Activated naive CD4-positive, alpha-beta T cell treated with anti-CD3 and anti-CD28 coated beads, Interleukin-2, amount 50 U/mL, for 72 hours (primary cell): ENCODE measurements around the gene BBOX1. TPM values are rescaled to one million over a fixed set of nuclear protein-coding genes. Genes with fewer than 3 reads are reported as not detected.

Experiments used
- ATAC-seq, 2 donors: fragments of 150-1000 bp; cut with Tn5 transposase; 2 replicates each; pipeline ENCODE4 v1.10.0; 2021; ENCODE audit warnings: mild to moderate bottlenecking in 2 of 2, moderate library complexity in 2 of 2
- DNase-seq, 2 donors: peaks; one replicate each; pipeline ENCODE4 v3.0.0; 2021 to 2022; ENCODE audit warnings: low spot score in 2 of 2
- H3K27ac Mint-ChIP-seq, 2 donors: one replicate each; pipeline ENCODE4 v1.8.0; 2022; ENCODE audit warnings: mild to moderate bottlenecking in 2 of 2, mixed read lengths in 2 of 2
- H3K36me3 Mint-ChIP-seq, 2 donors: one replicate each; pipeline ENCODE4 v1.8.0; 2022; ENCODE audit warnings: mixed read lengths in 2 of 2
- H3K9me3 Mint-ChIP-seq, 2 donors: one replicate each; pipeline ENCODE4 v1.8.0; 2022; ENCODE audit warnings: mixed read lengths in 2 of 2
- total RNA-seq, 2 donors: library from RNA; stranded (reverse); gene quantifications; one replicate each; pipeline ENCODE4 v1.2.3, GENCODE V29; 2022

Gene BBOX1
- total RNA-seq, 2 donors from 2014 or later: not detected

DNA sequence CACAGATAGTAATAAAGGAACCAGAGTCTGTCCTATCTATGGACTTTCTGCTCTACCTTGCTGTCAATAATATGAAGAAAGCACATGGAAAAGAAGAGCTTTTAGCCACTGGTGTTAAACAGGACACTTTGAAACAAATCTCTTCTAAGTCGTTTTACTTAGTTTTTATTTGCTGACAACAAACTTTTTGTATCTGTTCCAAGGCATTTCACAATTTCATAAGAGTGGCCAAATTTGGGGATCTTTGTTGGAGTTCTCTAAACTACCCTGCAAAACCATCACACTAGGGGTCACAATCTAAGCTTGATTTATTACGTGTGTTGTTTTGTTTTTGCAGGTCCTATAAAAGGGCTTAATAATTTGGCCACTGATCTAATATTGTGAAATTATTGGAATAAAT lies 54.4 kb downstream of the BBOX1 start:
- DNase-seq (no peak), ATAC-seq (no peak)
- no peak overlapping the region for H3K27ac Mint-ChIP-seq
- H3K36me3 Mint-ChIP-seq: peaks cover 0 to 2% of the 10 kb centered on the region in 2 donors
- H3K9me3 Mint-ChIP-seq: peaks cover 7 to 14% of the 10 kb centered on the region in 2 donors

GRCh38 chr11:27095887-27096286 lies 55.3 kb downstream of the BBOX1 start:
- Mint-ChIP-seq H3K27ac (no peak overlapping the region), H3K36me3 (no peaks in the 10 kb centered on the region), H3K9me3 (peaks cover 4 to 7% of the 10 kb centered on the region in 2 donors)
- no peak for DNase-seq
- ATAC-seq: no peak

DNA sequence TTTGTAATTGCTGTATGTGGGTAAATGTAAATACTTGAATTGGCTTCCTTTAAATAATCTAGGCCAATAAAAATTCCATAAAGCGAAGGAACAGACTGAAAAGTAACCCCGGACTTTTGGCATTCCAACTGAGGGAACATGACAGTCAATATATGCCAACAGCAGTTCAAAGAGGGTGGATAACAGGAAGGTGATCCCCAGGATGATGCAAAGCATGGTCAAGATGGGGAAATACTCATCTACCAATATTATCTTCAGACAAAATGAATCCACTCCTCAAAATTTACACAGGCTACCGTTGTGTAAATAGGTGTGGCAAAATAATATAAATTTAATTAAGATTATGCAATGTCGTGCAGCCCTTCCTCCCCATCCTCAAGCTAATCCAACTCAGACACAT lies 56.9 kb downstream of the BBOX1 start:
- no peak for ATAC-seq
- Mint-ChIP-seq H3K27ac (no peak overlapping the region), H3K9me3 (no peaks in the 10 kb centered on the region), H3K36me3 (no peaks in the 10 kb centered on the region)
- no peak for DNase-seq

- ATAC-seq (no peak), DNase-seq (no peak)
- Mint-ChIP-seq H3K27ac (no peak overlapping the region), H3K9me3 (peaks cover 0 to 3% of the 10 kb centered on the region in 2 donors), H3K36me3 (no peaks in the 10 kb centered on the region)
Observed at GRCh38 chr11:27100534-27100933, 59.9 kb downstream of the BBOX1 start.

DNA sequence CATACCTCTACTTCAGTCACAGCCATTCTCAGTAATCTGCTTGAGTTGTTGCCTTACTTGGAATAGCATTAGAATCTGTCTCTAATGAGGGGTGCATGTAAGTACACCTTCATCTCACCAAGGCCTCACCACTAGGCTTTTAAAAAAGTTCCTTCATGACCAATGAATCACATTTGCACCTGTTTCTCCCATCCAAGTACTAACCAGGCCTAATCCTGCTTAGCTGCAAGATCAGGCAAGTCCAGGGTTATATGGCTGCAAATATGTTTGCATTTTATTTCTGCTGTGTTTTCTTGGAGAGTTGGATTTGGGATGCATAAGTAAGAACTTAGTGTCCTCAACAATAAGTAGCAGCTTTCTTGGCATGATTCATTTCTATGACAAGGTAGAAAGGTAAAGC lies 66.9 kb downstream of the BBOX1 start:
- DNase-seq (no peak), ATAC-seq (no peak)
- Mint-ChIP-seq H3K9me3 (peaks cover 0 to 3% of the 10 kb centered on the region in 2 donors), H3K36me3 (no peaks in the 10 kb centered on the region), H3K27ac (no peak overlapping the region)

- DNase-seq (no peak), ATAC-seq (no peak)
- Mint-ChIP-seq H3K27ac (no peak overlapping the region), H3K9me3 (peaks cover 0 to 3% of the 10 kb centered on the region in 2 donors), H3K36me3 (no peaks in the 10 kb centered on the region)
Observed at GRCh38 chr11:27108809-27109208, 68.2 kb downstream of the BBOX1 start.

GRCh38 chr11:27111896-27112295 lies 71.3 kb downstream of the BBOX1 start:
- ATAC-seq: no peak

DNA sequence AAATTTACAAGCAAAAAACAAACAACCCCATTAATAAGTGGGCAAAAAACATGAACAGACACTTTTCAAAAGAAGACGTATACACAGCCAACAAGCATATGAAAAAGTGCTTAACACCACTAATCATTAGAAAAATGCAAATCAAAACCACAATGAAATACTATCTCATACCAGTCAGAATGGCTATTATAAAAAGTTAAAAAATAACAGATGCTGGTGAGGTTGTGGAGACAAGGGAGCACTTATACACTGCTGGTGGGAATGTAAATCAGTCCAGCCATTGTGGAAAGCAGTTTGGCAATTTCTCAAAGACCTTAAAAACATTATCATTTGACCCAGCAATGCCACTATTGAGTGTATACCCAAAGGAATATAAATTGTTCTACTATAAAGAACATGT lies 72.3 kb downstream of the BBOX1 start:
- no peaks in the 10 kb centered on the region for H3K36me3 Mint-ChIP-seq
- DNase-seq (no peak), ATAC-seq (no peak)
- H3K27ac Mint-ChIP-seq: no peak overlapping the region
- H3K9me3 Mint-ChIP-seq: no peaks in the 10 kb centered on the region

More at GRCh38 chr11:27111896-27112295, 71.3 kb downstream of the BBOX1 start:
- Mint-ChIP-seq H3K27ac (no peak overlapping the region), H3K9me3 (no peaks in the 10 kb centered on the region), H3K36me3 (no peaks in the 10 kb centered on the region)
- DNase-seq: no peak

- no peak for DNase-seq
- Mint-ChIP-seq H3K27ac (no peak overlapping the region), H3K36me3 (no peaks in the 10 kb centered on the region), H3K9me3 (no peaks in the 10 kb centered on the region)
- no peak for ATAC-seq
Observed at GRCh38 chr11:27115051-27115650, 74.5 kb downstream of the BBOX1 start.

GRCh38 chr11:27116684-27117083 lies 76.1 kb downstream of the BBOX1 start:
- H3K27ac Mint-ChIP-seq: no peak overlapping the region
- no peak for DNase-seq

DNA sequence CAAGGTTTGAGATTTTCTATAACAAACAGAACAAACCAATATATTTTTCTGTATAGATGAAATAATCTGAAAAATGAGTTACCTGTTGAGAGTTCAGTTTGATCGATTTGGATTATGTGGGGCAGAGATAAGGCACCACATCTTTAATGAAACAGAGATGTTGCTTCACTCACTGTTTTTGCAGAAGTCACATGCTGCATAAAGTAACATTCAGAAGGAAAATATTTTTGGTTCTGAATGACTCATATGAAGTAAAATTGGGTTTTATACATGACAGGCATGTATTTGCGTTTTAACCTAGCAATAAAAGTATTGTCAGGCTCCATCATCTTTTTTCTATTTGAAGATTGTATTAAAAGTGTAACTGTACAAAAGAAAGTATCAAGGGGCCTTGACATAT lies 77.8 kb downstream of the BBOX1 start:
- DNase-seq (no peak), ATAC-seq (no peak)
- Mint-ChIP-seq H3K9me3 (no peaks in the 10 kb centered on the region), H3K27ac (no peak overlapping the region), H3K36me3 (no peaks in the 10 kb centered on the region)

More at GRCh38 chr11:27116684-27117083, 76.1 kb downstream of the BBOX1 start:
- no peaks in the 10 kb centered on the region for H3K9me3 Mint-ChIP-seq
- no peak for ATAC-seq
- H3K36me3 Mint-ChIP-seq: no peaks in the 10 kb centered on the region

- no peaks in the 10 kb centered on the region for H3K36me3 Mint-ChIP-seq
- no peak overlapping the region for H3K27ac Mint-ChIP-seq
- DNase-seq (no peak), ATAC-seq (no peak)
- no peaks in the 10 kb centered on the region for H3K9me3 Mint-ChIP-seq
Observed at GRCh38 chr11:27118949-27119348, 78.3 kb downstream of the BBOX1 start.

GRCh38 chr11:27119396-27119795 lies 78.8 kb downstream of the BBOX1 start:
- Mint-ChIP-seq H3K9me3 (no peaks in the 10 kb centered on the region), H3K27ac (no peak overlapping the region), H3K36me3 (no peaks in the 10 kb centered on the region)
- no peak for DNase-seq
- ATAC-seq: no peak

GRCh38 chr11:27120211-27120610 lies 79.6 kb downstream of the BBOX1 start:
- ATAC-seq (no peak), DNase-seq (no peak)
- H3K36me3 Mint-ChIP-seq: no peaks in the 10 kb centered on the region
- H3K27ac Mint-ChIP-seq: no peak overlapping the region
- H3K9me3 Mint-ChIP-seq: no peaks in the 10 kb centered on the region

GRCh38 chr11:27122001-27122400 lies 81.4 kb downstream of the BBOX1 start:
- ATAC-seq (no peak), DNase-seq (no peak)
- H3K36me3 Mint-ChIP-seq: no peaks in the 10 kb centered on the region
- H3K9me3 Mint-ChIP-seq: no peaks in the 10 kb centered on the region
- H3K27ac Mint-ChIP-seq: no peak overlapping the region

DNA sequence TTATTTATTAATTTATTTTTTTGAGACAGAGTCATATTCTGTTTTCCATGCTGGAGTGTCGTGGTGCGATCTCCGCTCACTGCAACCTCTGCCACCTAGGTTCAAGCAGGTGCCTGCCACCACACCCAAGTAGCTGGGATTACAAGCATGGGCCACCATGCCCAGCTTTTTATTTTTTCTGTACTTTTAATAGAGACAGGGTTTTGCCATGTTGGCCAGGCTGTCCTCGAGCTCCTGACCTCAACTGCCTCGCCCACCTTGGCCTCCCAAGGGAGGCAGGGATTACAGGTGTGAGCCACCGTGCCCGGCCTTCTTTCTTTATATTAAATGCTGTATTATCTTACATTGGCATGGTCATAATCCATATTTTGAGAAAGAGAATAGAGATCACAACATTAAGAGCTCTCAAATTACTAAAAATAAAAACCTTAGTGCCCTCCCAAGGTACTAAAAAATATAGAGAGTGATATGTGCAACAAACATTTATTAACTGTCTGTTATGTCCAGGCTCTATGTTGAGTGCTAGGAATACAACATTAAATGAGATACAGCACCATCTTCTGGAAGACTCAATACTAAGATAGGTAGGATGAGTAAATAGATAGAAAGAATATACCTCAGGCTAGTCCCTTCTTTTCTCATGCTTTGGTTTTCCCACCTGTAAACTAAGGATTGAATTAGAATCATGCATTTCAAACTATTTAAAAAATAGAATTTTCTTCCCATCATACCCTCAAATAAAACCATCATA lies 84.1 kb downstream of the BBOX1 start:
- Mint-ChIP-seq H3K27ac (no peak overlapping the region), H3K36me3 (no peaks in the 10 kb centered on the region), H3K9me3 (peaks cover 0 to 7% of the 10 kb centered on the region in 2 donors)
- ATAC-seq (no peak), DNase-seq (no peak)

DNA sequence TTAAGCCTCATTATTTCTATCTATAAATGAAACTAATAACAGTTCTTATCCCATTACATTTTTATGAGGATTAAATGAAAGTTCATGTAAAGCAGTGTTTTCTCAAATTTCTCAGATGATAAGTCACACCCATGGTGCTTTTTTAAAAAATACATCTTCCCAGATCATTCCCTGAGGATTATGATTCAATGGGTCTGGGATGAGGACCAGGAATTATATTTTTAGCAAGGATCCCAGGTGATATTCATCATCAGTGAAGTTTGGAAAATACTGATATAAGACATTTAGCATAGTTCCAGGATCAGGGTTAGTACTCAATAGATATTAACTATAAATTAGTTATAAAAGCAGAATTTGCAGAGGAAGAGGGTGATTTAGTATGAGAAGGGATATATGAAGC lies 89.1 kb downstream of the BBOX1 start:
- Mint-ChIP-seq H3K27ac (no peak overlapping the region), H3K36me3 (peaks cover 0 to 2% of the 10 kb centered on the region in 2 donors), H3K9me3 (peaks cover under 1 to 13% of the 10 kb centered on the region in 2 donors)
- no peak for ATAC-seq
- DNase-seq: no peak

- Mint-ChIP-seq H3K27ac (no peak overlapping the region), H3K9me3 (peaks cover 4 to 13% of the 10 kb centered on the region in 2 donors), H3K36me3 (peaks cover 0 to 6% of the 10 kb centered on the region in 2 donors)
- ATAC-seq (no peak), DNase-seq (no peak)
Observed at GRCh38 chr11:27130806-27131205, 90.2 kb downstream of the BBOX1 start.
